Measurements from ENCODE around the gene GPBP1L1. TPM values are rescaled to one million over a fixed set of nuclear protein-coding genes. Genes with fewer than 3 reads are reported as not detected.

Gene GPBP1L1
- total and polyA plus RNA-seq, 7 donors = 77.5 to 142 (median 109) TPM

DNA sequence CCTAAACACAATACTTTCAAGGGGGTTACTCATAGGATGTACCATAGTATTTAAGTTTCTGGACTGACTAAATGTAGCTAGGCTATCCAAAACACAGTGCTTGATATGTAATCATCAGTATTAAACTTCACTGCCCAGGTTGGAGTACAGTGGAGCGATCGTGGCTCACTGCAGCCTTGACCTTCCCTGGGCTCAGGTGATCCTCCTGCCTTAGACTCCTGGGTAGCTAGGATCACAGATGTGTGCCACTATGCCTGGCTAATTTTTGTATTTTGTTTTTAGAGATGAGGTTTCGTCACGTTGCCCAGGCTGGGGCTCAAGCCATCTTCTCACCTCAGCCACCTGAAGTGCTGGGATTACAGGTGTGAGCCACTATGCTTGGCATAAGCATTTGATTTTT lies 91.9 kb downstream of the GPBP1L1 start:
- H3K4me3 ChIP-seq = no peak overlapping the region
- WGBS, 2 donors = 89% methylated on average over 4 of the region's 4 CpGs
- peaks cover 0 to 41% (median 9%) of the 10 kb centered on the region in 4 donors for H3K36me3 ChIP-seq

GRCh38 chr1:45589861-45590260 lies 96.5 kb downstream of the GPBP1L1 start:
- no peaks in the 10 kb centered on the region for H3K27me3 ChIP-seq
- no peak overlapping the region for H3K4me3 ChIP-seq
- no peaks in the 10 kb centered on the region for H3K9me3 ChIP-seq
- no peak for DNase-seq
- peaks cover 0 to 29% (median 22%) of the 10 kb centered on the region in 4 donors for H3K4me1 ChIP-seq
- no peak overlapping the region for H3K27ac ChIP-seq
- 32 to 49% methylated on average over 1 of the region's 1 CpG for WGBS, 2 donors
- TF ChIP-seq EP300 (IDR thresholded peaks at IDR 0.05) (no peak), POLR2A (IDR thresholded peaks at IDR 0.05) (no peak), POLR2AphosphoS5 (IDR thresholded peaks at IDR 0.05) (no peak)
- TF ChIP-seq, protein P1, sequence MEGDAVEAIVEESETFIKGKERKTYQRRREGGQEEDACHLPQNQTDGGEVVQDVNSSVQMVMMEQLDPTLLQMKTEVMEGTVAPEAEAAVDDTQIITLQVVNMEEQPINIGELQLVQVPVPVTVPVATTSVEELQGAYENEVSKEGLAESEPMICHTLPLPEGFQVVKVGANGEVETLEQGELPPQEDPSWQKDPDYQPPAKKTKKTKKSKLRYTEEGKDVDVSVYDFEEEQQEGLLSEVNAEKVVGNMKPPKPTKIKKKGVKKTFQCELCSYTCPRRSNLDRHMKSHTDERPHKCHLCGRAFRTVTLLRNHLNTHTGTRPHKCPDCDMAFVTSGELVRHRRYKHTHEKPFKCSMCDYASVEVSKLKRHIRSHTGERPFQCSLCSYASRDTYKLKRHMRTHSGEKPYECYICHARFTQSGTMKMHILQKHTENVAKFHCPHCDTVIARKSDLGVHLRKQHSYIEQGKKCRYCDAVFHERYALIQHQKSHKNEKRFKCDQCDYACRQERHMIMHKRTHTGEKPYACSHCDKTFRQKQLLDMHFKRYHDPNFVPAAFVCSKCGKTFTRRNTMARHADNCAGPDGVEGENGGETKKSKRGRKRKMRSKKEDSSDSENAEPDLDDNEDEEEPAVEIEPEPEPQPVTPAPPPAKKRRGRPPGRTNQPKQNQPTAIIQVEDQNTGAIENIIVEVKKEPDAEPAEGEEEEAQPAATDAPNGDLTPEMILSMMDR (IDR thresholded peaks at IDR 0.05) = no peak
- H3K36me3 ChIP-seq = peaks cover 0 to 31% (median 9%) of the 10 kb centered on the region in 4 donors
- intact Hi-C loops (cut with DNase I) = loop anchor here (10.0 kb wide), 1 partner anchor 575 kb away; the partner anchor contains the start of genes HECTD3 and UROD

More for the DNA sequence above, 91.9 kb downstream of the GPBP1L1 start:
- Histone ChIP-seq H3K27me3 (no peaks in the 10 kb centered on the region), H3K27ac (no peak overlapping the region), H3K9me3 (no peaks in the 10 kb centered on the region), H3K4me1 (peaks cover 0 to 5% (median 2%) of the 10 kb centered on the region in 4 donors)
- intact Hi-C loops (cut with DNase I) = no loop called here
- no peak for DNase-seq
- TF ChIP-seq EP300 (IDR thresholded peaks at IDR 0.05) (no peak), POLR2A (IDR thresholded peaks at IDR 0.05) (no peak), POLR2AphosphoS5 (IDR thresholded peaks at IDR 0.05) (no peak)
- TF ChIP-seq, protein P1 (IDR thresholded peaks at IDR 0.05) = no peak

GRCh38 chr1:45586769-45587168 lies 99.6 kb downstream of the GPBP1L1 start:
- Histone ChIP-seq H3K9me3 (no peaks in the 10 kb centered on the region), H3K27me3 (no peaks in the 10 kb centered on the region), H3K27ac (peak overlapping the region in 1 of 4 donors; percentile 36), H3K36me3 (peaks cover 0 to 6% (median 0%) of the 10 kb centered on the region in 4 donors), H3K4me3 (no peak overlapping the region), H3K4me1 (peaks cover 0 to 35% (median 26%) of the 10 kb centered on the region in 4 donors)
- DNase-seq = no peak
- intact Hi-C loops (cut with DNase I) = loop anchor here (10.0 kb wide), 1 partner anchor 572 kb away; the partner anchor contains the start of genes HECTD3 and UROD
- WGBS, 2 donors = 63 to 69% methylated on average over 4 of the region's 4 CpGs
- TF ChIP-seq POLR2A (IDR thresholded peaks at IDR 0.05) (no peak), EP300 (IDR thresholded peaks at IDR 0.05) (no peak), POLR2AphosphoS5 (IDR thresholded peaks at IDR 0.05) (no peak)
- TF ChIP-seq, protein P1 (IDR thresholded peaks at IDR 0.05) = no peak

DNA sequence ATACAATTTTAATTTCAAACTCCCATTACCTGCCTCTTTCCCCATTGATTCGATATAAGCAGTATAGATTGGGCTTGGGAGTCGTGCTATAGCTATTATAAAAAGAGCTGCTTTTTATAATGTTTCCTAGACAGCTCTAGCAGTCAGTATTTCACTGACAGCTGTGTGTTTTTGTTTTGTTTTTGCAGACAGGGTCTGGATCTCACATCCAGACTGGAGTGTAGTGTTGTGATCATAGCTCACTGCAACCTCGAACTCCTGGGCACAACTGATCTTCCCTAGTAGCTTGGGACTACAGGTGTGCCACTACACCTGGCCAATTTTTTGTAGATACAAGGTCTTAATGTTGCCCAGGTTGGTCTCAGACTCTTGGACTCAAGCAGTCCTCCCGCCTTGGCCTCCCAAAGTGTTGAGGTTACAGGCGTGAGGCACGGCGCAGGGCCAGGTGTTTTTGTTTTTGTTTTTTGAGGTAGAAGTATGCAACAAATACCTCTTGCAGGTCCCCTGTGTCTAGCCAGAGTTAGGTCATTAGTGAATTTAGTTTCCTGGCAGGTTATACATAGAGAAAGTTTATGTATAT lies 100.7 kb downstream of the GPBP1L1 start:
- Histone ChIP-seq H3K27ac (peak overlapping the region; percentile 92 to 98 (median 94)), H3K4me3 (peak overlapping the region in 2 of 4 donors; percentile 79 to 82), H3K36me3 (no peaks in the 10 kb centered on the region), H3K9me3 (no peaks in the 10 kb centered on the region), H3K27me3 (no peaks in the 10 kb centered on the region), H3K4me1 (peaks cover 0 to 32% (median 23%) of the 10 kb centered on the region in 4 donors)
- intact Hi-C loops (cut with DNase I) = loop anchor here (2.0 to 10.0 kb wide), 2 partner anchors 99 to 571 kb away; partner anchors contain the start of genes HECTD3 and UROD
- no peak for DNase-seq
- TF ChIP-seq POLR2A (IDR thresholded peaks at IDR 0.05) (no peak), POLR2AphosphoS5 (IDR thresholded peaks at IDR 0.05) (no peak), EP300 (IDR thresholded peaks at IDR 0.05) (no peak)
- TF ChIP-seq, protein P1 (IDR thresholded peaks at IDR 0.05) = no peak
- 22 to 39% methylated on average over 7 of the region's 7 CpGs for WGBS, 2 donors
